ENCODE results near the gene UBE4B. TPM values are rescaled to one million over a fixed set of nuclear protein-coding genes. Genes with fewer than 3 reads are reported as not detected.

Gene UBE4B
- total RNA-seq, 1 experiment from 2014 or later = 54.7 TPM

GRCh38 chr1:10033359-10033845 is 644 bp downstream of the UBE4B start:
- intact Hi-C loops (cut with micrococcal nuclease; ENCODE audit: unreplicated experiment) = loop anchor here (2.0 kb wide), 1 partner anchor 91 kb away; the partner anchor contains the start of genes LZIC and NMNAT1
- POLR2A ChIA-PET = interaction anchor here (0.6 to 0.9 kb wide), 2 partner anchors 83 to 182 kb away, joined by 3 to 14 read pairs; no protein-coding TSS in a partner anchor
- H3K4me3 ChIP-seq (ENCODE audit: low read depth in 2 of 2, low read length in 2 of 2) = peak overlapping the region; percentile 84 to 99
- BruUV-seq (replicated peaks) = no TSS peak
- ATAC-seq (peak; percentile 64), DNase-seq (ENCODE audit: low read depth, low spot score) (no peak)
- in situ Hi-C loops (cut with HindIII; ENCODE audit: low pct_unique_long_range_greater_than_20kb, low sequenced_read_pairs) = no loop called here
- CTCF ChIA-PET = interaction anchor here (0.6 kb wide), 1 partner anchor 83 kb away, joined by 4 read pairs; no protein-coding TSS in a partner anchor
- peaks cover 11% of the 10 kb centered on the region; the same call in 1 of the 2 replicates for H3K4me1 ChIP-seq (ENCODE audit: control insufficient read depth, insufficient read depth, low read length)
- H3K27me3 ChIP-seq (ENCODE audit: control insufficient read depth, insufficient read depth, low read length) = no peaks in the 10 kb centered on the region
- H3K9me3 ChIP-seq (ENCODE audit: control insufficient read depth, insufficient read depth, low read depth, low read length) = no peaks in the 10 kb centered on the region
- peak overlapping the region; percentile 99 for H3K27ac ChIP-seq (ENCODE audit: low read length)
- no peak for TF ChIP-seq REST (IDR thresholded peaks at IDR 0.05; ENCODE audit: insufficient read depth in 1 of 2, low read depth in 2 of 2, low read length in 1 of 2)
- TF ChIP-seq POLR2AphosphoS5 (IDR thresholded peaks at IDR 0.05; ENCODE audit: low read depth, low read length) = no peak
- TF ChIP-seq CTCF (IDR thresholded peaks at IDR 0.05) = no peak; the same call in 1 of the 2 replicates
- no peak; the same call in 1 of the 2 replicates for TF ChIP-seq TCF7L2 (IDR thresholded peaks at IDR 0.05; ENCODE audit: low read depth, low read length)
- TF ChIP-seq SIN3A (IDR thresholded peaks at IDR 0.05; ENCODE audit: borderline replicate concordance, insufficient read depth, low read depth, low read length) = no peak; the same call in 1 of the 2 replicates
- H3K36me3 ChIP-seq (ENCODE audit: control insufficient read depth, insufficient read depth, low read length) = peaks cover 5% of the 10 kb centered on the region; the same call in 1 of the 2 replicates

- ATAC-seq (no peak), DNase-seq (ENCODE audit: low read depth, low spot score) (no peak)
- H3K9me3 ChIP-seq (ENCODE audit: control insufficient read depth, insufficient read depth, low read depth, low read length) = no peaks in the 10 kb centered on the region
- CTCF ChIA-PET = no interaction called here
- no TSS peak for BruUV-seq (replicated peaks)
- TF ChIP-seq POLR2AphosphoS5 (IDR thresholded peaks at IDR 0.05; ENCODE audit: low read depth, low read length) (no peak), CTCF (IDR thresholded peaks at IDR 0.05) (no peak), SIN3A (IDR thresholded peaks at IDR 0.05; ENCODE audit: borderline replicate concordance, insufficient read depth, low read depth, low read length) (no peak), TCF7L2 (IDR thresholded peaks at IDR 0.05; ENCODE audit: low read depth, low read length) (no peak), REST (IDR thresholded peaks at IDR 0.05; ENCODE audit: insufficient read depth in 1 of 2, low read depth in 2 of 2, low read length in 1 of 2) (no peak)
- H3K36me3 ChIP-seq (ENCODE audit: control insufficient read depth, insufficient read depth, low read length) = no peaks in the 10 kb centered on the region
- H3K27ac ChIP-seq (ENCODE audit: low read length) = no peak overlapping the region
- H3K27me3 ChIP-seq (ENCODE audit: control insufficient read depth, insufficient read depth, low read length) = no peaks in the 10 kb centered on the region
- in situ Hi-C loops (cut with HindIII; ENCODE audit: low pct_unique_long_range_greater_than_20kb, low sequenced_read_pairs) (no loop called here), intact Hi-C loops (cut with micrococcal nuclease; ENCODE audit: unreplicated experiment) (no loop called here)
- POLR2A ChIA-PET = no interaction called here
- no peak overlapping the region for H3K4me3 ChIP-seq (ENCODE audit: low read depth in 2 of 2, low read length in 2 of 2)
- no peaks in the 10 kb centered on the region for H3K4me1 ChIP-seq (ENCODE audit: control insufficient read depth, insufficient read depth, low read length)
Measured at GRCh38 chr1:10042746-10043145, 10.0 kb downstream of the UBE4B start.
